Measurements from ENCODE around the gene XYLT2.
"Not testable (repeated sequence)": the region's sequence is repeated elsewhere in the genome, so short reads cannot be mapped to it uniquely, and the experiment has no call there.

DNA sequence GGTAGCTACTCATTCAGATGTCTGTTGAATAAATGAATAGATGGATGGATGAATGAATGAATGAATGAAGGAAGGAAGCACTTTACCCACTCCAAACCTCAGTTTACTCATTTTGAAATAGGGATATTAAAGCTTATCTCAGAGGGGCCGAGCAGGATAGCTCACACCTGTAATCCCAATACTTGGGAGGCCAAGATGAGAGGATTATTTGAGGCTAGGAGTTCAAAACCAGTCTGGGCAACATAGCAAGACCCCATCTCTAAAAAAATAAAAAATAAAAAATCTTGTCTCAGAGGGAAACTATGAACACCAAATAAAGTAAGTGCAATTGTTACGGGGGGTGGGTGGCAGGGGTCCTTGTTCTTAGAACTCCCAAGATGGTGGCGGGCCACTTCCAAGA is 52.7 kb downstream of the XYLT2 start:
- TF ChIP-seq POLR2AphosphoS5 (IDR thresholded peaks at IDR 0.05) = not testable (repeated sequence)
- TF ChIP-seq, protein P1, sequence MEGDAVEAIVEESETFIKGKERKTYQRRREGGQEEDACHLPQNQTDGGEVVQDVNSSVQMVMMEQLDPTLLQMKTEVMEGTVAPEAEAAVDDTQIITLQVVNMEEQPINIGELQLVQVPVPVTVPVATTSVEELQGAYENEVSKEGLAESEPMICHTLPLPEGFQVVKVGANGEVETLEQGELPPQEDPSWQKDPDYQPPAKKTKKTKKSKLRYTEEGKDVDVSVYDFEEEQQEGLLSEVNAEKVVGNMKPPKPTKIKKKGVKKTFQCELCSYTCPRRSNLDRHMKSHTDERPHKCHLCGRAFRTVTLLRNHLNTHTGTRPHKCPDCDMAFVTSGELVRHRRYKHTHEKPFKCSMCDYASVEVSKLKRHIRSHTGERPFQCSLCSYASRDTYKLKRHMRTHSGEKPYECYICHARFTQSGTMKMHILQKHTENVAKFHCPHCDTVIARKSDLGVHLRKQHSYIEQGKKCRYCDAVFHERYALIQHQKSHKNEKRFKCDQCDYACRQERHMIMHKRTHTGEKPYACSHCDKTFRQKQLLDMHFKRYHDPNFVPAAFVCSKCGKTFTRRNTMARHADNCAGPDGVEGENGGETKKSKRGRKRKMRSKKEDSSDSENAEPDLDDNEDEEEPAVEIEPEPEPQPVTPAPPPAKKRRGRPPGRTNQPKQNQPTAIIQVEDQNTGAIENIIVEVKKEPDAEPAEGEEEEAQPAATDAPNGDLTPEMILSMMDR (IDR thresholded peaks at IDR 0.05) = not testable (repeated sequence)

All from stomach (tissue), 4 donors.